A549 (cell line): Measurements from ENCODE around the gene THSD7A.

ENCODE experiments used
- CTCF ChIP-seq: fragments of >200 bp; sonication (Bioruptor Twin); formaldehyde crosslinking; IDR thresholded peaks from 3 replicates; pipeline ENCODE4 v1.5.1; 2016
- EP300 ChIP-seq, 2 experiments: fragments of >200 bp; sonication (Bioruptor Twin); formaldehyde crosslinking; IDR thresholded peaks; 2 replicates in 1 of 2; 3 replicates in 1 of 2; pipeline ENCODE4 v1.6.1; 2016 to 2017
- MAX ChIP-seq: IDR thresholded peaks from 2 replicates; pipeline ENCODE4 v1.6.1; 2012
- MAZ ChIP-seq: fragments of 150-350 bp; IDR thresholded peaks from 2 replicates; pipeline ENCODE4 v1.6.1; 2014; ENCODE audit warnings: antibody characterized with exemption, low read depth, low read length, borderline replicate concordance
- MYC ChIP-seq: IDR thresholded peaks from 2 replicates; pipeline ENCODE4 v1.6.1; 2012; ENCODE audit warnings: mild to moderate bottlenecking, inconsistent platforms, low read length, improper control_type of control experiment, borderline replicate concordance
- NPAS2 ChIP-seq: fragments of 250-450 bp; sonication (Bioruptor Pico); IDR thresholded peaks from 2 replicates; pipeline ENCODE4 v1.8.0; 2022; ENCODE audit warnings: mild to moderate bottlenecking, moderate library complexity, borderline replicate concordance
- PHF8 ChIP-seq: fragments of 200-600 bp; sonication (generic); IDR thresholded peaks from 2 replicates; pipeline ENCODE4 v1.6.1; 2016; ENCODE audit warnings: low read depth, mild to moderate bottlenecking, antibody characterized with exemption, moderate library complexity, borderline replicate concordance
- POLR2A ChIP-seq: IDR thresholded peaks from 2 replicates; pipeline ENCODE4 v1.6.1; 2012; ENCODE audit warnings: mild to moderate bottlenecking, low read length
- RAD21 ChIP-seq, 2 experiments: fragments of >200 bp in 1 of 2; sonication (Bioruptor Twin) in 1 of 2; formaldehyde crosslinking in 1 of 2; IDR thresholded peaks in 1 of 2; conservative IDR thresholded peaks in 1 of 2; 2 replicates in 1 of 2; 3 replicates in 1 of 2; pipeline ENCODE4 v1.6.1; 2012 to 2018; ENCODE audit warnings: inconsistent platforms in 1 of 2
- RCOR1 ChIP-seq: fragments of 150-350 bp; IDR thresholded peaks from 2 replicates; pipeline ENCODE4 v1.6.1; 2014; ENCODE audit warnings: antibody characterized with exemption, low read length, low read depth
- USF2 ChIP-seq: fragments of 450-650 bp; IDR thresholded peaks from 2 replicates; pipeline ENCODE4 v1.6.1; 2014; ENCODE audit warnings: antibody characterized with exemption

- no peak for TF ChIP-seq CTCF
- no peak for TF ChIP-seq POLR2A
- no peak for TF ChIP-seq MYC
- no peak for TF ChIP-seq RAD21 (conservative IDR thresholded peaks at IDR 0.05 in 1 of 2, IDR thresholded peaks at IDR 0.05 in 1 of 2)
- TF ChIP-seq RCOR1: no peak
- no peak for TF ChIP-seq USF2
- TF ChIP-seq PHF8: no peak
- TF ChIP-seq EP300 (IDR thresholded peaks at IDR 0.05): no peak
- TF ChIP-seq MAX: no peak
- TF ChIP-seq NPAS2 (CRISPR knock-in tag): no peak
- TF ChIP-seq MAZ: no peak
These were observed 117.8 kb downstream of the THSD7A start for GRCh38 chr7:11714205-11714604.
